A673 (cell line): ENCODE results near the gene PPIG. TPM values are rescaled to one million over a fixed set of nuclear protein-coding genes. Genes with fewer than 3 reads are reported as not detected.
A peak's percentile ranks its signal among the peaks of the same experiment; 100 is the strongest.

Experiments used
- BruUV-seq: library from RNA; stranded (reverse); fragments of 400-500 nt; replicated peaks from 2 replicates; lab custom pipeline; 2021; lab: Mats Ljungman, UMichigan
- CTCF ChIA-PET: fragments of 300-600 bp; sonication (Branson Sonifier 250); formaldehyde crosslinking; loops from one replicate; lab custom pipeline; 2022; ENCODE audit warnings: antibody characterized with exemption; lab: Charles Lee
- POLR2A ChIA-PET: fragments of 300-600 bp; sonication (Branson Sonifier 250); formaldehyde crosslinking; loops from one replicate; lab custom pipeline; 2022; ENCODE audit warnings: antibody characterized with exemption; ENCODE audit not compliant: low non-redundant PET; lab: Charles Lee
- DNase-seq: peaks from one replicate; pipeline ENCODE4 v3.0.0-alpha.2; 2015; ENCODE audit warnings: low spot score
- H3K27ac ChIP-seq: fragments of 200-600 bp; sonication (generic); 2 replicates; pipeline ENCODE4 v1.5.1; 2016; ENCODE audit warnings: mixed run types, low read depth, mild to moderate bottlenecking, mixed read lengths, antibody characterized with exemption, low read length; ENCODE audit not compliant: poor library complexity, severe bottlenecking
- H3K27me3 ChIP-seq: fragments of 200-600 bp; sonication (generic); replicated peaks from 2 replicates; pipeline ENCODE4 v1.6.1; 2017; ENCODE audit warnings: mixed run types, low read depth, mild to moderate bottlenecking, mixed read lengths, antibody characterized with exemption, low read length; ENCODE audit not compliant: insufficient read depth, poor library complexity
- H3K36me3 ChIP-seq: fragments of 200-600 bp; sonication (generic); 2 replicates; pipeline ENCODE4 v1.6.1; 2016; ENCODE audit warnings: mixed run types, mild to moderate bottlenecking, mixed read lengths, antibody characterized with exemption, low read length; ENCODE audit not compliant: insufficient read depth, poor library complexity, severe bottlenecking
- H3K4me1 ChIP-seq: fragments of 200-600 bp; sonication (generic); 2 replicates; pipeline ENCODE4 v1.6.1; 2017; ENCODE audit warnings: mixed run types, mild to moderate bottlenecking, mixed read lengths, antibody characterized with exemption, low read length; ENCODE audit not compliant: insufficient read depth, poor library complexity, severe bottlenecking
- H3K4me3 ChIP-seq: fragments of 200-600 bp; sonication (generic); 2 replicates; pipeline ENCODE4 v1.5.1; 2016; ENCODE audit warnings: low read depth, mixed run types, mild to moderate bottlenecking, mixed read lengths, low read length; ENCODE audit not compliant: poor library complexity, severe bottlenecking
- H3K9me3 ChIP-seq: fragments of 200-600 bp; sonication (generic); 2 replicates; pipeline ENCODE4 v1.6.1; 2016; ENCODE audit warnings: mixed run types, low read depth, mild to moderate bottlenecking, mixed read lengths, antibody characterized with exemption, low read length; ENCODE audit not compliant: poor library complexity, severe bottlenecking
- EZH2 ChIP-seq: fragments of 200-600 bp; sonication (generic); IDR thresholded peaks from 2 replicates; pipeline ENCODE4 v1.6.1; 2017; ENCODE audit warnings: borderline replicate concordance, low read depth, mild to moderate bottlenecking, mixed read lengths, antibody characterized with exemption, low read length; ENCODE audit not compliant: poor library complexity, severe bottlenecking
- intact Hi-C: fragments of 100-400 bp; cut with micrococcal nuclease; formaldehyde crosslinking; loops from one replicate; pipeline ENCODE4 v1.10.0; 2022; ENCODE audit not compliant: unreplicated experiment
- total RNA-seq: library from RNA; stranded (reverse); gene quantifications from 2 replicates; pipeline ENCODE4 v1.2.3, GENCODE V29; 2021
- TF ChIP-seq, protein P1 (sequence below): fragments of 300-800, 200-600 bp; sonication (generic); conservative IDR thresholded peaks from 2 replicates; pipeline ENCODE4 v1.5.1; 2017; ENCODE audit warnings: low read depth, mild to moderate bottlenecking, antibody characterized with exemption, low read length, moderate library complexity, mixed read lengths

The PPIG gene
- total RNA-seq, 1 experiment from 2014 or later = 69.8 TPM

DNA sequence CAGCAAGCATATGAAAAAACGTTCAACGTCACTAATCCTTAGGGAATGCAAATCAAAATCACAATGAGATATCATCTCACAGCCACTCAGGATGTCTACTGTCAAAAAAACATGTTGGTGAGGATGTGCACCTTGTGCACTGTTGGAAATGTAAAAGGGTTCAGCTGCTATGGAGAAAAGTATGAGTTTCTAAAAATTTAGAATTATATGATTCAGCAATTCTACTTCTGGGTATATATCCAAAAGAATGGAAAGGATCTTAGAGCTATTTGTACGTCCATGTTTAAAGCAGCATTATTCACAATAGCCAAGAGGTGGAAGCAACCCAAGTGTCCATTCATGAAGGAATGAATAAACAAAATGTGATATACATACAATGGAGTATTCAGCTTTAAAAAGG is 60.0 kb downstream of the PPIG start:
- Histone ChIP-seq H3K4me3 (no peak overlapping the region), H3K36me3 (peaks cover 5% of the 10 kb centered on the region), H3K4me1 (no peaks in the 10 kb centered on the region), H3K27ac (no peak overlapping the region), H3K27me3 (no peaks in the 10 kb centered on the region), H3K9me3 (no peaks in the 10 kb centered on the region)
- DNase-seq = no peak
- ChIA-PET POLR2A (no interaction called here), CTCF (no interaction called here)
- TF ChIP-seq EZH2 = no peak
- TF ChIP-seq, protein P1, sequence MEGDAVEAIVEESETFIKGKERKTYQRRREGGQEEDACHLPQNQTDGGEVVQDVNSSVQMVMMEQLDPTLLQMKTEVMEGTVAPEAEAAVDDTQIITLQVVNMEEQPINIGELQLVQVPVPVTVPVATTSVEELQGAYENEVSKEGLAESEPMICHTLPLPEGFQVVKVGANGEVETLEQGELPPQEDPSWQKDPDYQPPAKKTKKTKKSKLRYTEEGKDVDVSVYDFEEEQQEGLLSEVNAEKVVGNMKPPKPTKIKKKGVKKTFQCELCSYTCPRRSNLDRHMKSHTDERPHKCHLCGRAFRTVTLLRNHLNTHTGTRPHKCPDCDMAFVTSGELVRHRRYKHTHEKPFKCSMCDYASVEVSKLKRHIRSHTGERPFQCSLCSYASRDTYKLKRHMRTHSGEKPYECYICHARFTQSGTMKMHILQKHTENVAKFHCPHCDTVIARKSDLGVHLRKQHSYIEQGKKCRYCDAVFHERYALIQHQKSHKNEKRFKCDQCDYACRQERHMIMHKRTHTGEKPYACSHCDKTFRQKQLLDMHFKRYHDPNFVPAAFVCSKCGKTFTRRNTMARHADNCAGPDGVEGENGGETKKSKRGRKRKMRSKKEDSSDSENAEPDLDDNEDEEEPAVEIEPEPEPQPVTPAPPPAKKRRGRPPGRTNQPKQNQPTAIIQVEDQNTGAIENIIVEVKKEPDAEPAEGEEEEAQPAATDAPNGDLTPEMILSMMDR = no peak
- intact Hi-C loops = no loop called here
- no TSS peak for BruUV-seq

DNA sequence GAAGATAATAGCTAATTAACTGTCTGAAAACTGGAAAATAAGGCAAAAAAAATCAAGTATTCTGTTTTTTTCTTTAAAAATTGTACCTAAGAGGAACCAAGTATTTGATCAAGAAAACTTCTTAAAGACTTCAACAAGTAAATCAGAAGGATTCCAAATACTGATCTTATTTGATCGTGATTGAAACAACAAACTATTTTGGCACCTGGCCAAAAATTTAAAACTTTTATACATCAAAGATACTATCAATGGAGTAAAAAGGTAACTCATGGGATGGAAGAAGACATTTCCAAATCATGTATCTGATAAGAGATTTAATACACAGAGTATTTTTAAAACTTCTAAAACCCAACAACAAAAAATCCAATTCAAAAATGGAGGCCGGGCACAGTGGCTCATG is 63.3 kb downstream of the PPIG start:
- H3K4me3 ChIP-seq = no peak overlapping the region
- ChIA-PET CTCF (no interaction called here), POLR2A (no interaction called here)
- H3K27me3 ChIP-seq = no peaks in the 10 kb centered on the region
- BruUV-seq = no TSS peak
- no peak overlapping the region for H3K27ac ChIP-seq
- no peak for TF ChIP-seq EZH2
- TF ChIP-seq, protein P1 = no peak
- DNase-seq = peak; percentile 8
- no peaks in the 10 kb centered on the region for H3K4me1 ChIP-seq
- H3K9me3 ChIP-seq = no peaks in the 10 kb centered on the region
- H3K36me3 ChIP-seq = no peaks in the 10 kb centered on the region
- intact Hi-C loops = no loop called here

DNA sequence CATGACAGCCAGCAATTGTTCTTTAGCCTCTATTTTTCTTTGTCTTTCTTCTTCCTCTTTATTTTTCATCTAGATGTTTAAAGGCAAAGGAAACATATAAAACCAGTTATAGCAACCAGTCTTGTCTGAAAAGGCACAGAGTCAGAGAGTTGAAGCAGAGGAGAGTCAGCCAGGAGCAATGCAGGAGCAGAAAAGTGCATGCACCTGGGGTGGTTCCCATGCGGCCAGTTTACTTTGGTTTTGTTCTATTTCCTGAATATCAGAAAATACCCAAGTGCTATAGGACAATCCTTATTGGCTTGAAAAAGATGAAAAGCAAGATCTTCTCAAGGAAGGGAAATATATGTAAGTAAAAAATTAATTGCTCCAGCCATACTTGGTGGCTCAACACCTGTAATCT is 65.1 kb downstream of the PPIG start:
- H3K4me3 ChIP-seq = no peak overlapping the region
- CTCF ChIA-PET = interaction anchor here (0.7 kb wide), 1 partner anchor 197 kb away, joined by 6 read pairs; no protein-coding TSS in a partner anchor
- H3K27me3 ChIP-seq = peaks cover 3% of the 10 kb centered on the region
- no TSS peak for BruUV-seq
- no peak overlapping the region for H3K27ac ChIP-seq
- no peaks in the 10 kb centered on the region for H3K9me3 ChIP-seq
- POLR2A ChIA-PET = no interaction called here
- no peak for DNase-seq
- no peaks in the 10 kb centered on the region for H3K36me3 ChIP-seq
- no peak for TF ChIP-seq EZH2
- TF ChIP-seq, protein P1 = no peak
- intact Hi-C loops = no loop called here
- H3K4me1 ChIP-seq = no peaks in the 10 kb centered on the region
